Fibroblast of skin of right biceps (primary cell): Measurements from ENCODE around the gene DIAPH3.

Experiments
- DNase-seq: peaks from one replicate; pipeline ENCODE4 v3.0.0-alpha.2; 2013

DIAPH3 gene

DNA sequence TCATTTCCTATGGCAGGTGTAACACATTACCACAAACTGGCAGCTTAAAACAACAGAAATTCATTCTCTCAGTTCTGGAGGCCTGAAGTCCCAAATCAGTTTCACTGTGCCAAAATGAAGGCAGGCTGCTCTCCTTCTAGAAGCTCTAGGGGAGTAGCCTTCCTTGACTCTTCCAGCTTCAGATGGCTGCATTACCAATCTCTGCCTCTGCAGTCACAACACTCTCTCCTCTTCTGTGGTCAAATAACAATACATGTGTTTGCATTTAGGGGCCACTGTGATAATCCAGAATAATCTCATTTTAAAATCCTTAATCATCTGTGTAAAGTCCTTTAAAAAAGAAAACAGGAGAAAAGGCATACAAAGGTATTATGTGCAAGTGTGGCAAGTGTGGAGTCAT is 7.8 kb downstream of the DIAPH3 start:
- DNase-seq: peak; percentile 6

DNA sequence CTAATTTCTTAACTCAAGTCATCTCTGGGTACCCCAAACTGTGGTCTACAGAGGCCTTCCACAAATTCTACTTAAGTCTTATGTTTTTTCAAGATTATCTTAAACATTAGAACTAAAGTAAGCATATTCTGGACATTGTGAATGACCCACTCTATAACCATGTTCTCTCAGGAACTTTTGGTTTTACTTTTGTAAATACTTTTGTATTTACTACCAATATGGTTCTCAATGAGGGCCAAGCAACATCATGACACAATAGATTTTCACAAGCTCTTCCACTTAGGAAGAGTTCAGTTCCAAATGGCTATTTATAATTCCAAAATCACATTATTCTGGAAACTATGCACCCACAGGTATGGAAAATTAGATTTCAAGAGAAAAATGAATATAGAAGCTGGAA is 10.8 kb downstream of the DIAPH3 start:
- DNase-seq: no peak

DNA sequence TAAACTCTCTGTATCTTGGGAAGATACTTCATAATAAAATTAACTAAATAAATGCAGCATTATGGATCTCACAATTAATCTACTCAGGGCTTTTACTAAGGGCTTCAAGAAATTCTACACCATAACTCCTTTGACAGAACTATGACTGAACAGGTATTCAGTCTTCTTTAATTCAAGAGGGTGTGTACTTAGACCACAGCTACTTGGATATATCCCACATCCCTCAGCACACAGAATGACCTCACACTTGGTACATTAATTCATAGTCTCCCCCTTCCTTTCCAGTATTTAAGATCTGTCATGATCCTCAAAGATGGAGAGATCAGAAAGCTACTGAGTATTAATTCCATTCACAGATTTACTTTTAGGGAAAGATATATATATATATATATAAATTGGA is 11.6 kb downstream of the DIAPH3 start:
- DNase-seq: peak; percentile 16

DNA sequence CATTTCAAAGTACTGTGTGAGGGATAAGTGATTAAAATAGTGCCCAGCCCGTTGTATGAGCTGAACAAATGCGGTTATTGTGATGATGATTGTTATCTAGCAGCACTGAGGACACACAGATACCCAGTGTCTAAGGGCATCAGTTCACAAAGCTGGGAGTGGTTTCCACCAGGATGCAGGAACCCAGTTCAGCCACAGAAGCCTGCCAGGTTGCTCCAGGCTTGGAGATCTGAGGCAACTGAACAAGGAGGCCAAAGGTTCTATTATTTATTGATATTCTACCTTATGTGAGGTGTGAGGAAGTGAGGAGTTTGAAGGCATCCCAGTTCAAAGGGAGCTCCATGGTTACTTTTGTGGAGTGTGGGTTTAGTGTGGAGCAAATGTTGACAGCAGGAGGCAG is 13.2 kb downstream of the DIAPH3 start:
- no peak for DNase-seq

DNA sequence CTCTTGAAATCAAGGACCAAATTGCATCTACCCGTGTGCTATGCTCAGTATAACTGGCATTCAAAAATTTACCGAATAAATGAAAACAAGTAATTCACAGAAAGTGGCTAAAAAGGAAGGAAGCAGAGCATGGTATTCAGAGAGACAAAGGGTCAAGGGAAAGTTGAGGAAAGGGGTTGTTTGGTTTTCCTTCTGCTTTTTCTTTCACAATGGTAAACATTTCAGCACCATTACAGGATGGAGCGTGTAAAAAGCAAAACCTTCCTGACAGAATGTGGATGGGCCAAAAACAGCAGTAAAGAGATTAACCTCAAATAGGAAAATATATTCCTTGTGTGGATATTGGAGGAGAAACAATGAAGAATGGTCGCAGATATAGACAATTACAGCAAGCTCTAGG is 14.8 kb downstream of the DIAPH3 start:
- no peak for DNase-seq

DNA sequence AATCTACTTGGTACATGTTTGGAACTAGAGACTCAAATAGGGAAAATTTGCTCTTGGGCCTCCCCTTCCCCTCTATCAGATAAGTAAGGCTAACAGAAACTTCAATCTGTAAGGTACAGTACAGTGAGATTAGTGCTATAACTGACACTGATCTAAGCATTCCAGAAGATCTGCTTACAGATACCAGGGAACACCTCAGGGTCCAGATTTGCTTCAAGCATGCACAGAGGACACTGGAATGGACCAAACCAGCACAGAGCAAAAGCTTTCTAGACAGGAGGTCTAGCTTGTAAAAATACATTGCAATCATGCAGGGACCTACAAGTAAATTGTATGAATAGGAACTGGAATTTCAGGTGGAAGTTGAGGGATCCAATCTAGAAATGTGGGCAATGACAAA is 16.4 kb downstream of the DIAPH3 start:
- no peak for DNase-seq

DNA sequence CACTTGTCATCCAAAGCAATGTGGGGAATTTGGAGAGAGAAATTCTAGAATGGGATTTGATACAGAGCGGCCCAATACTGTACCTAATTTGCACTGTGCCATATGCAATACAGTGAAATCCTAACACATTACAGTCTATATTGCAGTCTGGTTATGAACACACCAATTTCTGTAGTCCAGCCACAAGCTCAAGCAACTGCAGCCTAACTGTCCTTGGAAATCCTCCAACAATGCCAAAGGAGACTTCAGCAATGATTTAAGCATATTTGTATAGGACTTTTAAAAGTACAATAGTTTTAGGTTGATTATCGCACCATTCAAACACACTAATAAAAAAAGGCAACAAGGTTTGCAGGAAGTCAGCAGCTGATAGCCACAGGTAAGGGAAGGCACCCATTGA is 17.3 kb downstream of the DIAPH3 start:
- DNase-seq: peak; percentile 23

DNA sequence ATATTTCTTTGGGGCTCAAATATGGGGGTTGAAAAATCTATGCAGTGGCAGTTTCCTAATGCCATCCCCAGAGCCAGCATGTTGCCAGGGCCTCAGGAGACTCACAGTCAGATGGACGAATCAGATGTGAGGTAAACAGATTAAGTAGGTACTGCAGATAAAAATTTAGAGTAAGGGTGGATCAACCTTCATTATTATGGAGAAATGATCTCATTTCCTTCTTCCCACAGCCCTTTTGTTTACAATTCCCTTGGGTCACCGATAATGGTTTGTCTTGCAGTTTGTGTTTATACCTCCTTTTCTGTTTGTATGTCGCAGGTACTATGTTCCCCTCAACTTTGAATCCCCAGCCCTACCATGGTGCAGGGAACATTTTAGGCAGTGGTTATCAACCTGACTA is 20.0 kb downstream of the DIAPH3 start:
- no peak for DNase-seq

DNA sequence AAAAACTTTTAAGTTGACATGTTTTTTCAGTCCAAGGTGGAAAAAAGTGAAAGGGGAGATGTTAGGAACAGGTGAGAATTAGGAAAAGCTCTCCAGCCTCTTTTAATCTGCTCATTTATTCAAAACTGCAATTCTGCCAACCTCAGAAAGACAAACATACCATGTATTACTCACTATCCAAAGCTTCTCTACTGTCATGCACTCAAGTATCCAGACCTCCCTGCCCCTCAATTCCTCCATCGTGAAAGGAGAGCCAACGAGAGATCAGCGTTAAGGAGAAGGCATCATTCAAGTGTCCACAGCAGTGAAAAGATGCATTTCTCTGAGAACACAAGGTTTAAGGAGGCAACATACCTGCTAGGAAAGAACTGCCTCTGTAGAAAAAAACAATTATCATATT is 24.5 kb downstream of the DIAPH3 start:
- DNase-seq: peak; percentile 28

DNA sequence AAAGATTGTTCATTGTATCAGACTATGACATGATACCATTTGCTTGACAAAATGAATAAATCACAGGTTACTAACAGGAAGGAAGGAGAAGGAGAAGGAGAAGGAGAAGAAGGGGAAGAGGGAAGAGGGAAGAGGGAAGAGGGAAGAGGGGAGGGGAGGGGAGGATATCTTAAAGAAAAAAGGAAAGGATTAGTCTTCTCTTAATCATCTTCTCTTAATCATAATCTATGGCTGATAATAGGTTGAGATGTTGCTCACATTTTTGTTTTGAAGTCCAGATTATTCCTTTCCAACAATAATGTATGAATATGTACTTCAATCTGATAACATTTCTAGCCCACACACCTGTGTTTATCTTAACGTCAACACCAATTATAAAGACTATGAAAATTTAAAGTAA is 25.1 kb downstream of the DIAPH3 start:
- DNase-seq: no peak

DNA sequence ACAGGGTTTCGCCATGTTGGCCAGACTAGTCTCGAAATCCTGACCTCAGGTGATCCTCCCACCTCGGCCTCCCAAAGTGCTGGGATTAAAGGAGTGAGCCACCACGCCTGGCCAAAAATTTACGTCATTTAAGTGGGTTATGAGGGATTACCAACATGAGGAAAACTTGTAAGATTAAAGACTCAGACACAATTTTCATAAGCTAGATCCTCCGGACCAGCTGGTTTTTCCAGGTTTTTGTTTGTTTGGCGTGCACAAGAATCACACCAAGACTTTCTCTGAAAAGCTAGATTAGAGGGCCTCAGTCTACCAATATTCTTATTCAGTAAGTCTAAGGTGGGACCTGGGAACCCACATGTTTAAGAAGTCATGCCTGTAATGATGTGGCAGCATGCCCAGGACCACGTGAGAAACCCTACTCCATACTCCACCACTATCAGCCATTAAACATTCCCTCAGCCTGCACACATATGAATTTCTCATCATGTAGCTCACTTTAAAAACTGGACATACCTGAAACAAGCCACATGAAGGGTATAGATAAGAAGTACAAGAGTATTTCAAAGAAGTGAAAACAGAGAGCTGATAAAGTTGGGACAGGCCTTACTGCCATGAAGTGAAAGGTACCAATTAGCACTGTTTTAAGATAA is 25.7 kb downstream of the DIAPH3 start:
- DNase-seq: peak; percentile 2

DNA sequence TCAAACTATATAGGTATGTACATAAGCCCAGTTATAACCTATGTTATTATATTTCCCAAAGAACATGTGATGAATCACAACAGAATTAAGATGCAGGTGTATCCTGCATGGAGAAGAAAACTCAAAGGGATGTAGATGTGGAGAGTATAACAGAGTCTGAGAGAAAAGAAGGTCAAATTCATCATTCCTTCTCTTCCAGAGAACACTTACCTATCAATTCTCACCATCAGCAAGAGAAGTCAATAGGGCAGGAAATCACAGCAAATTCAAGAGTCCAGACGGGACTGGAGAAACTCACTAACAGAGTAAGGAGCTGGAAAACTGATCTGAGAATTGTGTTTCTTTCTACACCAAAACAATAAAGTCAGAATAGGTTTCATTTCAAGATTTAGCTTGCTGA is 28.4 kb downstream of the DIAPH3 start:
- DNase-seq: no peak

DNA sequence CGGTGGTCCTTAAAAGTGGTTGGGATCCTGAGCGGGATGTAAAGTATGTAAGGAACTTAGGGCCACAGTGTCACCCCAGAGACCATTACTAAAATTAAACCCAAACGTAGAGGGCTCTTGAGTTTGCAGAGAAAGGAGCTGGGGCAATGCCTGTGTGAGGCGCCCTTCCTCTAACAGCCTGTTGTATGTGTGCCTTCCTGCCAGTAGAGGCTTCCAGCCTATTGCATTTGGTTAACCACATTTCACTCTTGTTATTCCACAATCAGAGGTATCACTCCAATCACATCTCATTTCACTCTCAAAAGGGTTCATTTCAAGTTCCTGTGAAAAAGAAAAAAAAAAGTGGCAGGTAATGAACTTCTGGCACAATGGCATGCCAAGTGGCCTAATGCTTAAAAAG is 29.4 kb downstream of the DIAPH3 start:
- DNase-seq: no peak

DNA sequence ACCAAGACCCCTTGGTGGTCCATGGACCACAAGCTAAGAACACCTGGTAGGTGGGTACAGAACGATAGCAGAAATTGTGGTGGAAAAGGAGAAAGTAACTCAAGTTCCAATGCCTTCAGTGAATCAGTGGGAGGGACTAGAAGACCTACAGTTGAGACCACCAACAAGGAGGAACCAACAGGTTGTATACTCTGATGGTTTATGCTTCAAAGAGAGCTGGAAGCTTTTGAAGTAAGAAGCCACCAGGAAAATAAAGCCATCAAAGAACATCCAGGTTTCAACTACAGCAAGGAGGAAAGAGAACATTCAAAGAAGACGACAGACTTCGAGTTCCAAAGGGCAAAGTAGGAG is 42.4 kb downstream of the DIAPH3 start:
- DNase-seq: no peak

DNA sequence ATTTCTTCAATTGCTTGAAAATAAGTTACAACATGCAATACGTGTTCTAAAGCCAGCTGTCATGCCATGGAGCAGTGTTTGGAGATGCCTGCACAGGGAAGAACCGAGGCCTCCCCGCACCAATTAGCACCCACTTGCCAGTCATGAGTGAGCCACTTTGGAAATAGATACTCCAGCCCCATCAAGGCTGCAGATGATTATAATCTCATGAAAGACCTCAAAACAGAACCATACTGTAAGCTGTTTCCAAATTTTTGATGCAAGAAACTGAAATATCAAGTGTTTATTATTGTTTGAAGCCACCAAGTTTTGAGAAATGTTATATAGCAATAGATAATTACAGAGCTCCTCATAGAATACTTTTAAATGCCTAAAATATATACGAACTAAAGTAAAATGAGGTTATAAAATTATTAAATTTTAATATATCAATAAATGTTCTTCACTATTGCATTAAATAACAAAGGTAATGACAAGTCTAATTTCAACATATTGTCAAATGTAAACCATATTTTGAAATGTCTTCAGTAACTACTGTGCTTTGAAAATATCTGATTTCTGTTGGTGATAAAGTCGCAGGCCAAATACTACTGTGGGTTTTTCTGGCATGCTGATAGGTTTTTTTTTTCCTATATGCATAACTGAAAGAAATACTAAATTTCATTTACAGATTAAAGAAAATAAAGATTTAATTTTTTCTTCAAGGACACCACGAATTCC is 43.0 kb downstream of the DIAPH3 start:
- DNase-seq: no peak

DNA sequence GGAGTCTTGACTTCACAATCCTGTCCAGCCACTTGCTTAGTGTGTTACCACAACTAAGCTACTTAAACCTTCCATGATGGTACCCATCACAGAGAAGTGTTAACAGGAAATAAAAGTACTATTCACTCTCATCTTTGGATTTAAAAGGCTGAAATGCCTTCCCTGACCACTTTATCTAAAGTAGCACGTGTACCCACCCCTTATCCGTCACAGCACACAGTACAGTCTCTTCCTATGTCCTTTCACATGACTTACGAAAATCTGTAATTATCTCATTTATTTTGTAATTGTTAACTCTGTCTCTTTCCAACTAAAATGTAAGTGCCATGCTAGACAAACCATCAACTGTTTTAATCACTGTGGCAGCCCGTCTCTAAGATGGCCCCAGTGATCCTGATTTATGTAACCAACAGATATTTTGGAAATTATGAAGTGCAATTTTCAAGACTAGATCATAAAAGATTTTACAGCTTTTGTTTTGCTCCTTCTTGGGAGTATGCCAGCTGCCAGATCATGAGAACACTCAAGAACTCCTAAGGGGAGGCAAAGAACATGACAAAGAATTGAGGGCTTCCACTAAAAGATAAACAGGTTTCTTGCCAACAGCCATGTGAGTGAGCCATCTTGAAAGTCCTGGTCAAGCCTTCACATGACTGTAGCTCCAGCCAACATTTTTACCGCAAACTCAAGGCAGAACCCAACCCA is 44.9 kb downstream of the DIAPH3 start:
- peak; percentile 4 for DNase-seq

DNA sequence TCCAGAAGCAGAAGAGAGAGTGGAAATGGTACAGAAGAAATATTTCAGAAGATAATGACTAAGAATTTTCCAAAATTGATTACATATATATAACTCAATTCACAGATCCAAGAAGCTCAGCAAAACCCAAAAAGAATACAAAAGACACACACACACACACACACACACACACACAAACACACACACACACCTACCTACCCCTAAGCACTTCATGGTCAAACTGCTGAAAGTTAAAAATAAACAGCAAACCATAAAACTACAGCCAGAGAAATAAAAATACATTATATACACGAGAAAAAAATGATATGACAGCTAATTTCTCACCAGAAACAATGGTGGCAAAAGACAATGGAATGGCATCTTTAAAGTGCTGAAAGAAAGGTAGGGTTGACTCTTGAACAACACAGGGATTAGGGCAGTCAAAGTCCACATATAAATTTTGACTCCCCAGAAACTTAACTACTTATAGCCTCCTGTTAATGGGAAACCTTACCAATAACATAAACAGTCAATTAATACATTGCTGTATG is 49.2 kb downstream of the DIAPH3 start:
- no peak for DNase-seq

DNA sequence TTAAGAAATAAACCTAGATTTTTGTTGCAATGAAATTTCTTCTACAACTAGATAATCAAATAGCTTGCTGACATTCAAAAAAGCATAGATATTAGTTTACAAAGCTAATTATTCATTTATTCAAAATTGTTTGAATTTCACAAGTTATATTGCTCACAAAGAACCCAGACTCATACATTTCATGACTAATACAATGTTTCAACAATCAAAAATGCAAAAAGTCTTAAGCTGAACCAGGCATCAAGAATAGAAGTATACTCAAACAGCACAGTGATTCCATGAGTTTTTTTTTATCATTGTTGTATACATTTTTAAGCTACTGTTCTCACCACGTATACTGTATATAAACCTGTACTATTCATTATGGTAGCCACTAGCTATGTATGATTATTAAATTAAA is 51.0 kb downstream of the DIAPH3 start:
- peak; percentile 65 for DNase-seq

DNA sequence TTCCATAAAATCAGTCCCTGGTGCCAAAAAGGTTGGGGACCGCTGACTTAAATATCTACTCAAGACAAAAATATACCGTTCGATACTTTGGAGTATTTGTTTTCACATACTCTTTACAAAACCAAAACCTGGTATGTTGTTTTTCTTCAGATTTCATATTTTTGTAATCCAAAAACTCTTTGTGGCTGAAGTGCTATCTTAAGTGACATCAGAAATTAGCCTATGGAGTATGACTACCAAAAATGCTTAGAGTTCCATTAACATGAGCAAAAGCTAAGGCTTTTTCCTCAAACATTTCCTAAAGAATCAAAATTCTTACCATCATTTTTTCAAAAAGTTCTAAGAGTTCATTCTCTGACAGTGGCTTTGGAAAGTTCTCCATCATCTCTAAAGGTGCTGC is 52.0 kb downstream of the DIAPH3 start:
- peak; percentile 66 for DNase-seq

DNA sequence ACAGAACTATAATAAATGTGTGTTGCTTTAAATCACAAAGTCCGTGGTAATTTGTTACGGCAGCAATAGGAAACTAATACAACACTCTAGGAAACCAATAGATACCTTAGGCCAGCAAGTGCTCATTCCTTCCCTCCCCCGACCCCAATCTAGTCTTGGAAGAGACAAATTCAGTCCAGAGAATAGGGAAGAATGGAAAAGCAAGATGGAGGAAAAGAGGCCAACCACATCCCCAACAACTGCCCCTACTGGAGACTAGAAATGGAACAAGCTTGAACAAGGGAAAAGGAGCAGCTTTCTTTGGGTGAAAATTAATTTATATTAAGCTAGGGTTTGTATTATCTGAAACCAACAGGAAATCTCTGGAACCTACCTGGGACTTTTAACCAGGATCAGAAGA is 54.4 kb downstream of the DIAPH3 start:
- no peak for DNase-seq

DNA sequence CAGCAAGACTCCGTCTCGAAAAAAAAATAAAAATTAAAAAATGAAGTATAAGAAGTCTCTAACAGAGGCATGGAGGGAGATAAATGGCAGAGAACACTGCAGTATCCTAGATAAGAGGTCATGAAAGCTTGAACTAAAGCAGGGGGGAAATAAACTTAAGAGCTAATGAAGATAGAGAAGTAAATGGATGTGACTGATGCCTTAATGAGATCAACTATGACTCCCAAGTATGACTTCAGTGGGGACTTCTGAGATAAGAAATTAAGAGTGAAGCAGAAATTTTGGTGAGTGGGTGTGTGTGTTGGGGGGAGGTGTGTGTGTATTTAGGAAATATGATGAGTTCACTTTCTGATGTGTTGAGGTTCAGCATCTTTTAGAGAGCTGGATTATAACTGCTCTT is 55.1 kb downstream of the DIAPH3 start:
- DNase-seq: no peak

DNA sequence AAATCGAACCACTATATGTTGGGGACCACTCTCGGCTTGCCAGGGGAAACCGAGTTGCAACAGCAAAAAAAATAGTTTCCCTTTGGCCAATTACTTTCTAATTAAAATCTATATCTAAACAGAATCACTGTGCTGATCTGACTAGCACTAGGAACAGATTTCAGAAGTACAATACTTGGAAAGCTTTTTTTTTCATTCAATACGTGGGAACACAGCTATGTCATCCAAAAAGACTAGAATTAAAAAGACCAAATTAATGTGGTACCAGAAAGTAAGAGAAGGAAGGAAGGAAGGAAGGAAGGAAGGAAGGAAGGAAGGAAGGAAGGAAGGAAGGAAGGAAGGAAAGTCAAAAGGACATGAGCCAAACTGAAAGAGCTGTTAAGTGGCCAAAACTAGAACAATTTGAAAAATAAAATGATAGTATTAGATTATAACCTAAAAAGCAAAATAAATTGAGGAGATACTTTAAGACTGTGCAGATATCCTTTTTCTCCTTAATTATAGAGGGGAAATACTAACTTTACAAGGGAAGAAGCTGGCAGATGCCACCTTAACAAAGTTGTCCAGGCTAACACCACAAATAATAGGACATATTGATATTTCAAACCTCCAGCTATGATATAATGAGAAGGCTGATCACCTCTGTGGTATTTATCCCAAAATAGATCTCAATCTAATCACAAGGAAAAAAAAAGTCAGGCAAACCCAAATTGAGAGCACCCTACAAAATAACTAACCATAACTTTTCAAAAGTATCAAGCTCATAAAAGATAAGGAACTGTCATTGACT is 63.9 kb downstream of the DIAPH3 start:
- DNase-seq: no peak

DNA sequence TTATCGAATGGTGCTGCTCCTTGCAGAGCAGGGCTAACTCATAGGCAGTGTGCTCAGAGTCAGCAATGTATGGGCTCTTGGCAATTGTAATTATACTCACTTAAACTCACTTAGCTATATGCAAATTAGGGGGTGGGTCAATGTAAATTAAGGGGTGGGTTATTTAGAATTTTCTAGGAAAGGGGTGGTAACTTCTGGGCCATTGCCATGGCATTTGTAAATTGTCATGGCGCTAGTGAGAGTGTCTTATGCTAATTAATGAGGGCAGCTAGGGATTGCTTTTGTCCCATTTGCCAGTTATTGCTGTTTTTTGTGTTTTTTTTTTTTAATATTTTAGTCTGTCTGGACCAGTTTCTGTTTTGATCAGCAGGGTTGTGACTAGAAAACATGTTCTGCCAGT is 68.4 kb downstream of the DIAPH3 start:
- DNase-seq: no peak
